ENCODE measurements around the gene SERPINE2. TPM values are rescaled to one million over a fixed set of nuclear protein-coding genes. Genes with fewer than 3 reads are reported as not detected.

SERPINE2 gene
- total and polyA plus RNA-seq, 10 donors, result 20.9 to 105 (median 33.2) TPM

GRCh38 chr2:223950448-223951347 is 88.4 kb downstream of the SERPINE2 start:
- Histone ChIP-seq H3K27ac (peak overlapping the region in 5 of 8 donors; percentile 55 to 77 (median 68)), H3K9me3 (no peaks in the 10 kb centered on the region), H3K4me1 (peaks cover 15 to 72% (median 40%) of the 10 kb centered on the region in 6 donors), H3K4me3 (no peak overlapping the region), H3K27me3 (replicated peaks in 1 of 7) (no peaks in the 10 kb centered on the region), H3K36me3 (no peaks in the 10 kb centered on the region)
- DNase-seq, result no peak
- intact Hi-C loops (cut with DNase I; ENCODE audit: low total_unique reads), result no loop called here
- 42 to 61% (median 52%) methylated on average over 3 of the region's 3 CpGs for WGBS, 5 donors
- TF ChIP-seq, protein P1, sequence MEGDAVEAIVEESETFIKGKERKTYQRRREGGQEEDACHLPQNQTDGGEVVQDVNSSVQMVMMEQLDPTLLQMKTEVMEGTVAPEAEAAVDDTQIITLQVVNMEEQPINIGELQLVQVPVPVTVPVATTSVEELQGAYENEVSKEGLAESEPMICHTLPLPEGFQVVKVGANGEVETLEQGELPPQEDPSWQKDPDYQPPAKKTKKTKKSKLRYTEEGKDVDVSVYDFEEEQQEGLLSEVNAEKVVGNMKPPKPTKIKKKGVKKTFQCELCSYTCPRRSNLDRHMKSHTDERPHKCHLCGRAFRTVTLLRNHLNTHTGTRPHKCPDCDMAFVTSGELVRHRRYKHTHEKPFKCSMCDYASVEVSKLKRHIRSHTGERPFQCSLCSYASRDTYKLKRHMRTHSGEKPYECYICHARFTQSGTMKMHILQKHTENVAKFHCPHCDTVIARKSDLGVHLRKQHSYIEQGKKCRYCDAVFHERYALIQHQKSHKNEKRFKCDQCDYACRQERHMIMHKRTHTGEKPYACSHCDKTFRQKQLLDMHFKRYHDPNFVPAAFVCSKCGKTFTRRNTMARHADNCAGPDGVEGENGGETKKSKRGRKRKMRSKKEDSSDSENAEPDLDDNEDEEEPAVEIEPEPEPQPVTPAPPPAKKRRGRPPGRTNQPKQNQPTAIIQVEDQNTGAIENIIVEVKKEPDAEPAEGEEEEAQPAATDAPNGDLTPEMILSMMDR (IDR thresholded peaks at IDR 0.05 in 8 of 11, conservative IDR thresholded peaks at IDR 0.05 in 3 of 11), result no peak
- no peak for TF ChIP-seq POLR2A (IDR thresholded peaks at IDR 0.05)
- no peak for TF ChIP-seq POLR2AphosphoS5 (IDR thresholded peaks at IDR 0.05)

- no peak for TF ChIP-seq POLR2AphosphoS5 (IDR thresholded peaks at IDR 0.05)
- TF ChIP-seq POLR2A (IDR thresholded peaks at IDR 0.05), result no peak
- TF ChIP-seq, protein P1 (IDR thresholded peaks at IDR 0.05 in 8 of 11, conservative IDR thresholded peaks at IDR 0.05 in 3 of 11), result no peak
- 60 to 74% (median 69%) methylated on average over 3 of the region's 3 CpGs for WGBS, 5 donors
- intact Hi-C loops (cut with DNase I; ENCODE audit: low total_unique reads), result no loop called here
- no peaks in the 10 kb centered on the region for H3K36me3 ChIP-seq
- H3K9me3 ChIP-seq, result no peaks in the 10 kb centered on the region
- peak overlapping the region in 4 of 8 donors; percentile 67 to 77 (median 72) for H3K27ac ChIP-seq
- DNase-seq, result no peak
- peaks cover 15 to 72% (median 46%) of the 10 kb centered on the region in 6 donors for H3K4me1 ChIP-seq
- H3K27me3 ChIP-seq (replicated peaks in 1 of 7), result no peaks in the 10 kb centered on the region
- no peak overlapping the region for H3K4me3 ChIP-seq
These were observed 89.7 kb downstream of the SERPINE2 start for GRCh38 chr2:223949241-223949840.

GRCh38 chr2:223947711-223948205 is 91.3 kb downstream of the SERPINE2 start:
- 66 to 87% (median 78%) methylated on average over 5 of the region's 5 CpGs for whole genome bisulfite sequencing, 5 donors
- intact Hi-C loops (cut with DNase I; ENCODE audit: low total_unique reads), result no loop called here
- H3K27ac ChIP-seq, result no peak overlapping the region

More at GRCh38 chr2:223947711-223948205, 91.3 kb downstream of the SERPINE2 start:
- no peaks in the 10 kb centered on the region for H3K9me3 ChIP-seq
- TF ChIP-seq POLR2AphosphoS5 (IDR thresholded peaks at IDR 0.05) (no peak), POLR2A (IDR thresholded peaks at IDR 0.05) (no peak)
- TF ChIP-seq, protein P1 (IDR thresholded peaks at IDR 0.05 in 8 of 11, conservative IDR thresholded peaks at IDR 0.05 in 3 of 11), result no peak
- H3K4me1 ChIP-seq, result peaks cover 22 to 83% (median 62%) of the 10 kb centered on the region in 6 donors
- no peak for DNase-seq
- H3K4me3 ChIP-seq, result no peak overlapping the region
- H3K27me3 ChIP-seq (replicated peaks in 1 of 7), result no peaks in the 10 kb centered on the region
- H3K36me3 ChIP-seq, result no peaks in the 10 kb centered on the region
